HCEC 1CT (cell line): ENCODE measurements around the gene CAT.

ENCODE experiments used
- DNase-seq: peaks from one replicate; pipeline ENCODE4 v3.0.0-alpha.2; 2017

Gene CAT

GRCh38 chr11:34438529-34439507 is at the start of gene CAT:
TSS of gene CAT (plus strand) at chr11:34438934. CDS start at chr11:34439014, 80 bp downstream.
- peak; percentile 96 for DNase-seq

- DNase-seq, result no peak
Measured at GRCh38 chr11:34394771-34395300, 43.9 kb upstream of the CAT start.

DNA sequence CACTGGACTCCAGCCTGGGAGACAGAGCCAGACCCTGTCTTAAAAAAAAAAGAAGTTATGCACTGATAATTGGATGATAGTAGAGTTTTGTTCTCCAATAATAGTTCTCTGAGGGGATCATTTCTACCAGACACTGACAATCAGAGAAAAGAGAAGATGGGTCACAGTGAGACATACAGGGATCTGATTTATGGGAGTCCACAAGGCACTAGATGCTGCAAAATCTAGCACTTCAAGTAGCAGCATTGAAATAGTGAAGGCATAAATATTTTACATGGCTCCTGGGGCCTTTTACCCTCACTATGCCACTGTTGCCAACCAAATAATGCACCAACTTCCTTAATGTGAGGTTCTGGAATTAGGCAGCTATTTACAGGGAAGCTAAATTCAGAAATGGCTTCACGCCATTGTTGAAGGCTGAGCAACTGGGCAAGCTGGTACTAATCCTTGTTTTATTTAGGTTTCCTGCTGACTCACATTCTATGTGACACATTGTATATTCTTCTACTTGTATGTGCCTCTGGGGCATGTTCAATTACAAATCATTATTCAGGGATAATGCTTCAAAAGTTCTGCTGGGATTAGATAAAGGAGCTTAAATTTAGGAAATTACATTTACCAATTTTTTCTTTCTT is 42.7 kb upstream of the CAT start:
- peak; percentile 75 for DNase-seq

DNA sequence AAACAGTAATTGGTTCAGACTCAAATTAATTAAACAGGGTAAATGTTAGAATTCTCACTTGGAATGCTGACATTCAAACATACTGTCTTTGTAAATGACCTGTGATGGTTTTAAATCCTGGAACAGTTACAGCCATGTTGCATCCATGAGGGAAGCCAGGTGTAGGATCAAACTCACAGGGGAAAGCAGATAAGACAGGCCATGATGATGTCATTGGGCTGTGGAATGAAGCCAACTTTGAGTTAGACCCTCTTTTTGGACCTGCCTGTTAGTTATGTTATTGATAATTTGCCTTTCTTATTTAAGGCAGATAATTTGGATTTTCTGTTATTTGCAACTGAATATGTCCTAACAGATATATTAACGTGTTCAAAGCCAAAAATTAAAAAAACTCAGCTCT is 41.6 kb upstream of the CAT start:
- no peak for DNase-seq

DNA sequence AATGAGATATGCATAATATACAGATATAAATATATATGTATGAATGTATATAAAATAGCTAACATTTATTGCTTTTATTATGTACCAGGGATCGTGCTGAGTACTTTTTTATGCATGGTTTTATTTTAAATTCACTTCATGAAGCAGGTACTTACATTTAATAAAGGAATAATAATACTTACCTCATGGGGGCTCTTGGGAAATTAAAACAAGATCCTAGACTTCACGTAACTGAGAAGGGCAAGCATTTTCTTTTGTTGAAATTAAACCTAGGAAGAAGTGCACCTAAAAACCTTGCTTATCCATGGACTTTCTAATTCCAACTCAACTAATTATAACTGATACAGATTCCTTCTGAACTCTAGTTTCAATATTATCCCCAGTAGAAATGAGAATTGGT is 40.9 kb upstream of the CAT start:
- no peak for DNase-seq

DNA sequence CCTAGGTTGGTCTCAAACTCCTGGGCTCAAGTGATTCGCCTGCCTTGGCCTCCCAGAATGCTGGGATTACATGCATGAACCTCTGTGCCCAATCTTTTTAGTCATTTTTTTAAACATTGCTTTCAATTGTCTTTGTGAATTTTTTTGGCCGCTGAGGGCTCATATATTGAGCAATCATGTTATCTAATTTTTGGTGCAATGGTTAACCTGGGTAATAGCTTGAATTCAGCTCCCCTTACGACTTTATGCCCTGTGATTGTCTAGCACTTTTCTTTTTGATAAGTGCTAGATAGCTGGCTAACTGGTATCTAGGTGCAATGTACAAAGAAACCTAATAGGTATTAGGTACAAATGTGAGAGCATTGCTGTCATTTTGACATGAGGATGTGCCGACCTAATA is 35.3 kb upstream of the CAT start:
- DNase-seq, result no peak

DNA sequence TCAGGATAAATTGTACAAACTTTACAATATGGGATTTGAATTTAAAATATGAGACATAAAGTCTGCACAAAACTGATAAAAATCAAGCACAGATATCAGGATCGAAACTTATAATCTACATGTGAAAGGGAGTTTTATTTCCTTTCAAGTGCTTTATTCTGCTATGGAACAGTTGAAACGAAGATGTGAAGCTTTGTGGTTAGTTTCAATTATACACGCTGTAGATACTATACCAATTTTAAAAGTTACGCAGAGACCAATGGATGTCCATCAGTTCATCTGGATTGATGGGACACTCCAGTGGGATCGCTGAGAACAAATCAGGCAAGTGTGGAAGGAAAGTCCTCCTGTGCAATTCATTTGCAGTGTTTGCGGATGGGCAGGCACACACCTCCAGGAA is 34.5 kb upstream of the CAT start:
- DNase-seq, result no peak

GRCh38 chr11:34405079-34405858 is 33.5 kb upstream of the CAT start:
- DNase-seq, result peak; percentile 72

GRCh38 chr11:34406413-34406812 is 32.3 kb upstream of the CAT start:
- DNase-seq, result no peak

GRCh38 chr11:34407121-34407813 is 31.5 kb upstream of the CAT start:
- DNase-seq, result no peak

DNA sequence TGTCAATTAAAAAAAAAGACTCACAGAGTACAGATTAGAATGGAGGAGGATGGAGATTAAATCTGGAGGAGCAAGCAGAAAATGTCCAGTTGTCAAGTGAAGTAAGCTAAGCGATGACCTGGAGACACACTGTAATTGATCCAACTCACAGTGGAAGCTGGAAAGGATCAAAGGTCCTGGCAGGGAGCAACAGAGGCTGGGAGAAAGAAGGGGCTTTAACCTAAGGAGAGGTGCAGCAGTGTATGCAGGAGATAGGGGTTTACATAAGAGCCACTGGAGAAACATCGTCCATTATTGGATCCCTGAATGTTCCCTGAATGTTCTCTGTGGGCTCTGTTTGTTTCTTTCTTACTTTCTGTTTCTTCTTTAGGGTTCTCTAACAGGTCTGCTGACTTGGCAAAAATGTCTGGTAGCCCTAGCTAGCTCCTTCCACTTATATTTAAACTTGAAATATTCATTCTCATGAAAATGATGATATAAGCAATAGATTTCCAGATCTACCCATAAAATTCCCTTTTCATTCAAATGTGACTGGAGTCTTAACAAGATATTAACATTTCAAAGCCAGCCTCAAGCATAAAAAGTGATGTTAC is 30.1 kb upstream of the CAT start:
- no peak for DNase-seq

- DNase-seq, result no peak
Measured at GRCh38 chr11:34411111-34411510, 27.6 kb upstream of the CAT start.

DNA sequence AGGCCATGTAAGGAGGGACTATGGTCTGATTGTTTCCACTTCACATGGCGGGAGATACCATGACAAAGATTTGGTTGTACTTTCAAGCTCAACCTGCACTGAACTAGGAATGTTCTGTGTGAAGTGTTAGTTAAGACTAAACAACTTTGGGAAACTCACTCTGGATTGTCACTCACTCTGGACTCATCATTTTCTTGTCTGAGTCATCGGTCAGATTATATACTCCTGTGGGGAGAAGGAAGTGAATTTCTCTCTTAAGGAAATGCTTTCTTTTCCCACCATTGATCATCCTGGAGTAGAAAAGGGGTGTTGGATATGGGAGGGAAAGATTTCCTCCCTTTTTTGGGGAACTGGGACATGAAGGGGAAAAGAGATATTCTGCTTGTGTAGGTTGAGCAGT is 26.9 kb upstream of the CAT start:
- peak; percentile 48 for DNase-seq

DNA sequence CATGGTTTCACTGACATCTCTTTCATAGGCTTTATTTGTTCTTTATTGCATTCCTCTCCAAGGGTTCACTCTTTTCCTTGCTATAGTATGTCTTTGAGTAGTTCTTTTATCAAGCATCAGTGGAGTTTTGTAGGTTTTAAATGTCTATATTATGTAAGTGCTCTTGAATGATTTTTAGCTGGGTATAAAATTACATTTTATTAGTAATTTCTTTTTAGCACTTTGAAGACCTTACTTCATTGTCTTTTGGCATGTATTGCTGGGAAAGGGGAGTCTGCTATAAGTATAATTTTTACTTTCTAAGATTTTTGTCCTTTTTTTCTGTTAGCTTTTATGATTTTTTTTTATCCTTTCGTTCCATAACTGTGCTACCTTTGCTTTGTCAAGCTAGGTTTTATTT is 25.5 kb upstream of the CAT start:
- DNase-seq, result no peak

DNA sequence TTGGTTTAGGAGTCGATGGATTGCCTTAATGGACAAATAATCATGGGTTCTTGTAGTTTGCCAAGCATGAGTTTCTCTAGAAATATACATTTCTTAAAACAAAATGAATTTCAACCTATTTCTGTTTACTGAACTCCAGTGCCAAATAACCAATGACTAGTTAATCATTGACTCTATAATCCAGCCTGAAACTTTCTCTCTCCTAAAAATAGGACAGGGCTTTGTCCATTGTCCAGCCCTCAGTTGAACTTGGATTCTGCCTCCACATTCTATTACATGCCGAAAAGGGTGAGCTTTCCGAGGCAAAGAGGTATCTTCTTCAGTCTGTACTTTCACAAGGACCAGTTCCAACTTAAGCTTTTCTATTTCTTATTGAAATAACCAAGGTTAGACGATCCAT is 23.2 kb upstream of the CAT start:
- DNase-seq, result no peak

- DNase-seq, result no peak
Measured at GRCh38 chr11:34416088-34416487, 22.6 kb upstream of the CAT start.

DNA sequence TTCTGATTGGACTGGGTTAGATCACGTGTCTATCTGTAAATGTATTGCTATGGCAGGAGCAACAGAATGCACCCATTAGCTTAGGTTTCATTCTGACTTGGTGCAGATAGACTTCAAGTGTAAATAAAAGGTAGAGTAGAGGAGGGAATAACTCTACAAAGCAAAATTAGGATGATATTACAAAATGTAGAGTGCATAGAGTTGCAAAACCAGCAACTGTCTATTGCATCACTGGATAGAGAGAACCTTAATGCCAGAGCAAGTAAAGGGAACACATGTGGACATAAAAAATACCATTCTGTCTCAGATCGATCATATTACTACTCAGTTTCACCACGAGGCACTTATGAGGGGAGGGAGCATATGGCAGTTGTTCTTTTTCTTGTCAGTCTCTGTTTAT is 22.0 kb upstream of the CAT start:
- peak; percentile 10 for DNase-seq

GRCh38 chr11:34417202-34417601 is 21.5 kb upstream of the CAT start:
- DNase-seq, result no peak

DNA sequence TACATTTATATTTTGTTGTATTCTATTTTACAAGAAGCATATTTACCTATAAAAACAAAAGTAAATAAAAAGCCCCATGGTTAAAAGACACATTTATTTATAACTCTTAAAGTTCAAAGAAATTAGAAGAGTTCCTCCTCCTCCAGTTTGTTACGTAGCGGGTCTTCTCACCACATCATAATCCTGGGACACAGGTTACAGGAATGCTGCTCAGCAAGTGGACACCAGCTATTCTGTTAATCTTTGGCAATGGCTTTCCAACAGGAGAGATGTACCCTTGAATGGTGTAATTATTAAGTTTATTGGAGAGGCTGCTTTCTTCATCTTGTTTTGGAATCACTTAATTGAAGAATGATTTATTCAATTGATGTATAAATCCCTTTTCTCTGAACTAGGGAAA is 19.6 kb upstream of the CAT start:
- DNase-seq, result no peak

DNA sequence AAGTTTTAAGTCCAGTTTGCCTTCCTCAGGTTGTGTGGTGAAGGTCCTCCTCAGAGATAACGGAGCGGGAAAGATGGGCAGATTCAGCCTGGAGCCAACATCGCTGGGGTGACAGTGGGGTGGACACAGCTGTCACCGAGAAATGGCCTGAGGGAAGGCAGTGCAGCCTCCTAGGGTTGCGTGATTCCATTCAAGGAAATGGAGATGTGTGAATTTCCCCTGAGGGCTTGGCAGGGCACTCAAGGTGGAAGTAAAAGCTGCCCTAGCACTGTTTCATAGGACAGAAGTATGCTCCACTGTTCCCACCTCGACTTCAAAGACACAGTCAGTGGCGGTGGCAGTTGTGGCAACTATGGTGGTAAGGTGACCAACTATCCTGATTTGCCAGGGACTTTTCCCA is 15.4 kb upstream of the CAT start:
- DNase-seq, result no peak

- DNase-seq, result peak; percentile 17
Measured at GRCh38 chr11:34424826-34425225, 13.9 kb upstream of the CAT start.

DNA sequence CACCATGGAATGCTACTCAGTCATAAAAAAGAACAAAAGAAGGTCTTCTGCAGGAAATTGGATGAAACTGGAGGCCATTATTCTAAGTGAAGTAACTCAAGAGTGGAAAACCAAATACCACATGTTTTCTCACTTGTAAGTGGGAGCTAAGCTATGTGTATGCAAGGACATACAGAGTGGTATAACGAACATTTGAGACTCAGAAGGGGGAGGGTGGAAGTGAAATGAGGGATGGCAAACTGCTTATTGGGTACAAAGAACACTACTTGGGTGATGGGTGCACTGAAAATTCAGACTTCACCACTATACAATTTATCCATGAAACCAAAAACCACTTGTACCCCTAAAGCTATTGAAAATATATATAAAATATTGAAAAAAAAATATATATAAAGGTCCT is 13.4 kb upstream of the CAT start:
- DNase-seq, result no peak
